NCI-H460 (cell line): ENCODE results near the gene VAV2. TPM values are rescaled to one million over a fixed set of nuclear protein-coding genes. Genes with fewer than 3 reads are reported as not detected.

ENCODE experiments used
- DNase-seq: peaks from one replicate; pipeline ENCODE4 v3.0.0-alpha.2; 2016; ENCODE audit warnings: low read depth; ENCODE audit errors: extremely low read depth
- total RNA-seq: library from RNA; depleted of rRNA; stranded (reverse); fragments of >200 nt; shearing (Covaris generic); gene quantifications from 2 replicates; pipeline ENCODE4 v1.2.3, GENCODE V29; 2014

The VAV2 gene
- total RNA-seq, 1 experiment from 2014 or later, result 6.0 TPM

DNA sequence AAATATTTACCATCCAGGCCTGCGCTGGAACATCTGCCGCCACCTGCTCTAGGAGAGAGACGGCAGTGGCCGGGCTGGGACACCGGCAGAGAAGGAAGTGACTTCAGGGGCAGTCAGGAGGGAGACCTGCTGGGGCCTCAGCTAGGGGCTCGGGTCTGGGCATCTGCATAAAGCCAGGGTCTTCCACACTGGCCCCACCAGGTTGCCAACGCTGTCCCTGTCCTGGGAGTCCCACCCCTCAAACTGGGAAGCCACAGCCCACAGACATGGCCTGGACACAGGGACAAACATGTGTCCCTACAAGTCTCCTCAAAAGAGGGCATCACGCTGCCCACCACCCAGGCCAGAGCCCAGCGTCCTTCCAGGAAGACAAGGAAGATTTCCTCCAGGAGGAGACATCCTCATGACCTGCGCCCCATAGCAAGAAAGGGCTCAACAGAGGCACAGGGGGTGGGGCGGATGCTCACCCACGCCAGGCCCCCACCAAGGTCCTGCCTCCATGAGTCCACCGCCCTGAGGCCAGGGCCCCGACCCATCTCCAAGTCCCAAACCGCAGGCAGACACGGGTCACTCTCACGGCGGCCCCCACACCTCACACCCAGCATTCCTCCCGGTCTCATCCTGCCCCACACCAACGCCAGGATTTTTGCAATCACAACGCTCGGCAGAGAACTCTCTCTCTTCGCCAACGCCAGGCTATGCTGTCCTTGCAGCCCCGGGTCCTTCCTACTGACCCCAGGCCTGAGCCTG lies 9.0 kb downstream of the VAV2 start:
- DNase-seq, result no peak

DNA sequence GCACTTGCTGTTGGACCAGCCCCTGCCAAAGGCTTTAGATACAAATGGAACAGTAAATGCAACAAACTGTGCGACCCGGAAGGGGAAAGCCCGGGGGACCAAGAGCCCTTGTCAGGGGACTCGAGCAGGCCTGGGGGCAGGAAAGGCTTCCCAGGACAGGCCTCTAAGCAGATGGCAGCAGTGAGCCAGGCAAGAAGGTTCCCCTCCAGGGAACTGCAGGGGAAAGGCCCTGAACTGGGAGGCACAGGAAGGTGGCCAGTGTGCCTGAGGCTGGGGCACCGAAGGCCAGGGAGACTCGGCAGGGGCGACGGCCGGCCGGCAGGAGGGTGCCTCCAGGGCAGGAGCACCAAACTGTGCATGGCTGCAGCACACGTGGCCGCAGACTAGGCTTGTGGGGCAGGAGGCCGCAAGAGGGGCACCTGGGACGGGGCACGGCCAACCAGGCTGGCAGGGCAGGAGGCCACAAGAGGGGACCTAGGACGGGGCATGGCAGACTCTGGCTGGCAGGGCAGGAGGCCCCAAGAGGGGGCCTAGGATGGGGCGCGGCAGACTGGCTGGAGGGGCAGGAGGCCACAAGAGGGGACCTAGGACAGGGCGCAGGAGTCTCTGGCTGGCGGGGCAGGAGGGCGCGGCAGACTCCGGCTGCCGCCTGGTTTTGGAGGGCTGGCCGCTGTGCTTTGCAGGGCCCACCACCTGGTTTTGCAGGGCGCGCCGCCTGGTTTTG lies 10.0 kb downstream of the VAV2 start:
- no peak for DNase-seq

DNA sequence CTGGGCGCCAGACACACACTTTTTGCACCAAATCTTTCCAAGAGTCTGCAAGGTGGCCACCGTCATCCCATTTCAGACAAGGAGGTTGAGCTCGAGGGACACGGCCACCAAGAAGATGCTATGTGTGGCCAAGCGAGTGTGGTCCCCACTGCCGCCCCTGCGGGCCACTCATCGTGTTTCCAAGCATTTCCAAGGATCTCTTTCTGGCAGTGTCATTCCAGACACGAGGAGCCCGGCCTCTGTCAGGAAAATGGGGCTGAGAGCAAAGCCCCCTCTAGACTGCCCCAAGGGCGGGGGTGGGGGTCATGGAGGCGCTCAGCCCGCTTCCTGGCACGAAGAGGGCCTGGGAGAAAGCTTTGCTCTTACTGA lies 10.6 kb downstream of the VAV2 start:
- DNase-seq, result no peak

DNA sequence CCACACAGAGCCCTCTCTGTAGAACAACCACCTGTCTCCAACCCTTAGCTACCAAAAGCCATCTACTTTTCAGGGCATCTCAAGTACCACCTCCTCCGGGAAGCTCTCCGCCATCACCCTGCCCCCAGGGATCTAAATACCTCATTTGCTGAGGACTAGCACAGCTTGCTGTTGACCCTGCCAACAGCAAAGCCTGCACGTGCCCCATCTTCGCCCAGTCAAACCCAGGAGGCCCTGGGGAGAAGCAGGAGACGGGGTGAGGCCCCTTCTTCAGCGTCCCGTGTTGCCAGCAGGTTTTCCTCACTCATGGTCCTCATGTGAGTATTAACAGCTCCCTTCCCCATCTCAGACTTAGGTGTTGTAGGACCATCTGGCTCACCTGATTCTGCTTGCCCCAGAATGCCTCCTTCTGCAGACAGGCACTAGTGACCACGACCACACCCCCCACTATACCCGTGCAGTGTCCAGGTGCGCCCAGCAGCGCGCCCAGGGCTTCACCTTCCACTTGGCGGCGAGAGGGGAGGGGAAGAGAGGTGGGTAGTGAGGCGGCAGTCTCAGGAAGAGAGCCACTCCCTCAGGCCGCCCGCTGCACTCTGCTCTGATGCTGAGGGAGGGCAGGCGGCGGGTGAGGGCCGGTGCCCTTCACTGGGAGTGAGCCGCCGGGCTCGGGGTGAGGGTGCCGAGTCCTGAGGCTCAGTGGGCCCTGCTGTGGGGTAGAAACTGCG lies 11.1 kb downstream of the VAV2 start:
- no peak for DNase-seq

DNA sequence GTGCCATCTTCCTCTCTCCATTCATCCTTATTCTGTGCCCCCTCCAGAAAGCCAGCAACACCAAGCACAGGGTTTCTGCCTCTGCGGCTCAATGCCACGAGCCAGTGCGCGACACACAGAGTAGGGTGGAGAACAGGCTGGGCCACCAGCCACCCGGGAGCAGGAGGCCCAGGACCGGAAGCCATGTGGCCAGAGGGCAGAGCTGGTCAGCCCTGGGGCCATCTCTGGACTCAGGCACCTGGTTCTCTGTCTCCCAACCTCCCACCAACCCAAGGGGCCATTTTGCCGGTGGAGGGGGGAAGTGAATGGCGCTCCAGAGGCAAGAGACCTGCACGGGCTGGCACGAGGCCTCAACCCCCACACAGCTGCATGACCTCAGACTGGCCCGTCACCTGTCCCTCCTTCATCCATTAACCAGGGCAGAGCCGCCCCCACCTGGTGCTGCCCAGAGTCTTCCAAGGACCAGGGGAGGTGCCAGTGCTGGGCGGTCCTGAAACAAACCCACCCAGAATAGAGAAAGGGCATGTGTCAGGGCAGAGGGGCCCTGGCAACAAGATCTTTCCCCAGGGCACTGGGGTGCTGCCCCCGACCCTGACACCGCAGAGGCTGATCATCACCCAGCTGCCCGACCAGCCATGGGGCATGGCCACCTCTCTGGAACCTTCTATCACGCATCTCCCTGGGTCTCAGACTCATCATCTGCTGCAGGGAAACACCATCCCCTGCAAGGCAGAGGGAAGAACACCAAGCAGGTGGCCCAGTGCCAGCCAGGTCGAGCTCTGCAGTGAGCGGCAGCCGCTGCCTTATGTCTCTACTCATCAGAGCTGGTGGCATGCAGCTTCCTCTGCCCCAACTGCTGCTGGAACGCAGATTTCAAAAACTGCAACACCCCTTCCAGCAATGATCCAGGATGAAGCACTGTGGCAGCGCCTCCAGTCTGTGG lies 11.9 kb downstream of the VAV2 start:
- DNase-seq, result no peak

DNA sequence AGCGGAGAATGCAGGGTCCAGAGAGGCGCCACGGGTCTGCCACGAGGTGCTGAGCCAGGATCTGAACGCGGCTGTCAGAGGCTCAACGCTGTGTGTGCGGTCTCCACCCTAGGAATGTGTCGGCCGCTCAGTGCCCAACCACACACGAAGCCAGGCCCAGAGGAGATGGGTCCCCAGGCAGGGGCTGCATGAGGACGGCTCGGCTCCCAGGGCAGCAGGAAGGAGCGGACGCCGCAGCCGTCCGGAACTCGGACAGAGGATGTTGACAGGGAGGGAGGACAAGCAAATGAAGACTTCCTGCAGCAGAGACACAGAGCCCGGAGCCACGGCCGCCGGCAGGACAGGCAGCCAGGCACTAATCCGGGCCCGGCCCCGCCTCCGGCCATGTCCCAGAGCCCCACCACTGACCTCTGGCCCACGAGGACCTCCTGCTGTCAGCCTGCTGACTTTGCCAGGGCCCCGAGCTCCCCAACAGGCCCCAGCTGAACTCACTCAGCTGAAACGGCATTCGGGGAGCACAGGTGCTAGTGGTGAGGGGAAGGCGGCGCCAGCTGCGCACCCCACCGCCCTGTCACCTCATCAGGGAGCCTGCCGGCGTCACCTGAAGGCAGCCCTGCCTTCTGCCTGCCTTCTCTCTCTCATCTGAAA lies 12.7 kb downstream of the VAV2 start:
- DNase-seq, result no peak

DNA sequence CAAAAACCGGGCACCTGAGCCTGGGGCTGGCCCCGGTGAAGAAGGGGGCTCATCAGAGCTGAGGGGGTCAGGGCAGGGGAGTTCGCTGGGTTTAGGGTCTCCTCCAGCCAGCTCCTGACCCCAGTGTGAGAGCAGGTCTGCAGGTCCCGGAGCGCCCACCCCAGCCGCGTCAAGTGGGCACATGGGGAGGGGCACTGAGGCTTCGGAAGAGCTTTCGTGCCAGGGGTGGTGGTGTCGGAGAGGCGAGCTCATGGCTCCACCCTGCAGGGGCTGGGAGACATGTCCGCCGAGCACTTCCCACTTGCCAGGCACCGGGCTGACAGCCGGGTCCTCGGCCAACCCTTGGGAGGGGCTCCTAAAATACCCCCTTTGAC lies 13.2 kb downstream of the VAV2 start:
- DNase-seq, result no peak

DNA sequence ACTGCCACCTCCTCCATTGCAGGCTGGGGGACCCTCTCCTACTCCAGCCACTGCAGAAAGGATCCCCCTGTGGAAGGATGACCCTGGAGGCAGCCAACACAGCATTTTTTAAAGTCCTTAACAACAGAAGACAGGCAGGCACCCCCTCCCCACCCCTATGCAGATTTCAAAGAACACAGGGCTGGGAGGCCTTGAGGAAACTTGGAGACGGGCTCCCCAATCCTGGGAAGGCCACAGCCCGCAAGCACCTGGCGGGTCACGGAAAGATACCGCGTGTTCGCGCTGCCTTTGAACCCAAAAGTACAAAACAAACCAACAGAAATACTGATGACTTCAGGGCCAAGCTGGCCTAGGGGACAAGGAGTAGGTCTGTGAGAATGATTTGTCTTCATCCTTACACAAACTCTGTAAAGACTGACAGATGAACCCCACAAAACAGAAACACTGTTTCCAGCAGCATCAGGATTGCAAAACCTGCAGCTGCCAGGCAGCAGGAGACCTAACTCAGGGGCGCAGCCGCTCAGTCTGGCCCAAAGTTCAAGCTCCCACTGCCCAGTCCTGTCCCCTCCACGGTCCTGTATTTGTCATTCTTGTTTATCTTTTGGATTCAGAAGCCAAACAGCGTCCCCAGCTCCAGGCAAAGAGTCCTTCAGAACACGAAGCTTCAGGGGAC lies 13.8 kb downstream of the VAV2 start:
- DNase-seq, result no peak

DNA sequence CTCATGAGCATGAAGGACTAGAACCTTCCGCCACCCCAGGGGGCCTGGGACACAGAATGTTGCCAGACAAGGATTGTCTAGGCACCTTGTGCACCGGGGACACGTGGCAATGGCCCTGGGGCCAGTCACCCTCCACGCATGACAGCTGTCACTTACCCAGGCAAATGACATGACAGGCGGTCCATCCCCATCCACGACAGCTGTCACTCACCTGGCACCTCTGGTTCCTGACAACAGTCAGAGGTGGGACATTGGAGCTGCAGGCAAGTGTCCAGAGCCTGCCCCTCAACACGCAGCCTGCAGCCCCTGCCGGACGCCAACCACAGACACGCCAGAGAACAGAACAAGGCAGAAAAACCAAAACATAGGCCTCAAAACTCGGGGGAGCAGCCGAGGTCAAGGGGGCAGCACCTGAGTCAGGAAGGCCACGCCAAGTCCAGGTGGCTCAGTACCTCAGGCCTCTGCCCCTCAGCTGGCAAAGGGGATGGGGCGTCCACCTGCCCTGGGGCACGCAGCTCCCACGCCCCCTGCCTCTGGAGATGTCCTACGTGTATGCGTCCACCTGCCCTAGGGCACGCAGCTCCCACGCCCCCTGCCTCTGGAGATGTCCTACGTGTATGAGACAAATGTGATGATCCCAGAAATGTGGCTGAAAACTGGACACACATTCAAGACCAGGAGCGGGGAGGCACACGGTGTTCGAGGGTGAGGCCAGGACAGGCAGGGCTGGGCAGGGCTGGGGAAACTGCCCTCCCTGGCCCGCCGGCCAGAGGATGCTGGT lies 14.5 kb downstream of the VAV2 start:
- DNase-seq, result no peak

DNA sequence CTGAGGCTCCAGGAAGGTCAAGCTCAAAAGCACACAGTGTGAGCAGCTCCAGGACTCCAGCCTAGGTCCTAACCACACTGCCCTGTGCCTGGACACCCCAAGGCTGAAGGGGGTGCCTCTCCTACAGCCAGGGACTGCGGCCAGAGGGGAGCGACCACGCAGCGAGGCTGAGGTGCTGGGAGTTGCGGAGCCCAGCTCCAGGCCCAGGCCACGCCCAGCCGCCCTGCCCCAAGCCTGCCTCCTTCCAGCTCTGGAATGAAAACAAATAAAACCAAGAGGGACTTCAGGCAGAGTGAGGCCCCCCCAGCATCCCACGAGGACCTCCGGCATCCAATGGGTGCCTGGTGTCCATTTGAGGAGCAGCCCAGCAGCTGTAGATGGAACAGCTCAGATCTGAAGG lies 15.2 kb downstream of the VAV2 start:
- DNase-seq, result no peak

DNA sequence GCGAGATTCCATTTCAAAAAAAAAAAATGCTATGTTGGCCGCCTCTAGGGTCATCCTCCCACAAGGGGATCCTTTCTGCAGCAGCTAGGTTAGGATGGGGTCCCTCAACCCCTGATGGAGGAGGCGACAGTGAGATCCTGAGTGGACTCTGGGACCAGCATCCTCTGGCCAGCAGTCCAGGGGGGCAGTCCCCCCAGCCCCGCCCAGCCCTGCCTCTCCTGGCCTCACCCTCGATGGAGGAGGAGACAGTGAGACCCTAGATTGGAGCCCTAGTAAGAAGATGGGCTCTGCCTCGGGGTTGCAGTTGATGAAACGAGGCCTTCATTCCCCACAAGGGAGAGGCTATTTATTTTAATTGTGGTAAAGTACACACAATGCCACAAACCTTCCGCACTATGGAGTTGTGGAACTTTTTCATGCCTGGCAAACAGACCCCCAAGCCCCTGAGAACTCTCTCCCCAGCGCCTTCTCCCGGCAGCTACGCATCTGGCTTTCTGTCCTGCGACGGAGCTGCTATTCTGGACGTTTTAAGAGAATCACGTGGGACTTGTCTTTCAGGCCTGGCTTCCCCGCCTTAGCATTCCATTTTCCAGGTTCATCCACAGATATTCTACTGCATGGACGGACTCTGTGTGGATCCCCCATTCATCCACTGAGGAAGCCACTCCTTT lies 15.8 kb downstream of the VAV2 start:
- DNase-seq, result no peak

DNA sequence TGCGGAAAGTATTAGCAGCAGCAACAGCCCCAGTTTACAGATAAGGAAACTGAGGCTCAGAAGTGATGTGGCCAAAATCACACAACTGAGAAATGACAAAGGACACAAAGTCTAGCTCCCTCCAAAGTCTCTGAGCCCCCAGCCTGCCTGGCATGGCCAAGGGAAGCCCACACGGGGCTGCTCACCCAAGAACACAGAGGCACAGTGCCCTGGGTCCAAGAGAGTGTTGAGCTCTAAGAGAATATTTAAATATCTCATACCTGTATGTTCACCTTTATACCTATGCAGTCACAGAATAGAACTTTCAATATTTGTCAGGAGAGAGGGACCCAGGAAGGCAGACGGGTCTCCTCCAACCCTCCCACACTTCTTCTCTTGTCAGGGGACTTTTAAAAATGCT lies 16.6 kb downstream of the VAV2 start:
- DNase-seq, result no peak

DNA sequence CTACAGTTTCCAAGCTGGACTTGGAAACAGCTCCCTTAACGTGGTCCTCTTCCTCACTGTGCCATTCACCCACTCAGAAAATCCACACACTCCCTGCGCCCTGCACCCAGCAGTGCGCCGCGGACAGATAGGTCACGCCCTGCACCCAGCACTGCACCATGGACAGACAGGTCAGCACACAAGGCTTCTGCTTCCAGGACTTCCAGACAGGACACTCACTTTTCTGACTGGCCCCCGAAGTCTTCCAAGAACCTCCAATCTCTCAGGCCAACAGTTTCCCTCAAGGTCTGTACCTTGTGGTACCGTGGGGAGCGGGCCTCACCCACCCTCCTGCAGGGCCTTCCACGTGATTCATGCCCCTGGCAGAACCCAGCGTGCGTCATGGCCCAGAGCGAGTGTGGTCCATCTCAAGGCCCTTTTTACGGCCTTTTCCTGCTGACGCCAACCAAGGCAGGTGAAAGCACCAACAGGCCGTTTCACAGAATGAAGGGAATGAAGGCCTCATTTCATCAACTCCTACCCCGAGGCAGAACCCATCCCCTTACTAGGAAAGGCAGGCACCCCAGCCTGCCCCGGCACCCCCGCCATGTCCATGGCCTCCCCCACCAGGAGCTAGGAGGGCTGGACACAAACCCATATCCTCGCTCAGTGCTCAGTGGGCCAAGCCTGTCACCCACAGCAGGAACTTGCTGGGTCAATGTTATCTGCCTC lies 17.3 kb downstream of the VAV2 start:
- DNase-seq, result no peak

DNA sequence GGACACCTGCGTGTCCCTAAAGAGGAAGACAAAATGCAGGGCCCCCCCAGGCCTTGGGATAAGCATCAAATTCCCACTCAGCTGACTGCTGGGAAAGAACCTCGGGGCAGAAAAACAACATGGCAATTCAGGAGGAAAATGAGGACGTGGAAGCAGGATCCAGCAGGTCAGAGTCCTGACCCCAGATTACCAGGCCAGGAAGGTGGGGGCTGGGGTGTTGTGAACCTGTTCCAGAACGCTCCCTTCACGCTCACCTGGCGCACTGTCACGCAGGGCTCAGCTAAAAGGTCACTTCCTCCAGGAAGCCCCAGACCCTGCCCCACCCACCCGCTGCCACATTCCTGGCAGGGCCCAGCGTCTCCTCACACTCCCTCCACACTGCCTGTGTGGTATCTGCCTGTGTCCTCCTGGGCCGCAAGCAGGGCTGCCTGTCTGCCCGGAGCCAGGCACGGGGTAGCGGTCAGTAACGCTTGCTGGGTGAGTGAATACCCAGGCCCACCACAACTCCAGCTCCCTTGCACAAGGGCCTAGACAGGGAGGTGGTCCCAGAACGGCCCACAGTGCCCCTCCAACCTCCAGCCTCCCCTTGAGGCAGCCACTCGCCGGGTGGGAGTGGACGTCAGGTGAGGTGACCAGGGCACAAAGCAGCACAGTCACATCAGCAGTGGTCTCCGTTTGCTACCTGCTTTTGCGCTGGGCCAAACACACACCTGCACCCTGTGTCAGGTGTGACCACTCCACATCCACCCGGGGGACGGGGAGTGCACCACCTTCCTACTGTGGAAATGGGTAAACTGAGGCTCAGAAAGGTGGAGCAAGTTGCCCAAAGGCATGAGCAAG lies 18.1 kb downstream of the VAV2 start:
- no peak for DNase-seq

DNA sequence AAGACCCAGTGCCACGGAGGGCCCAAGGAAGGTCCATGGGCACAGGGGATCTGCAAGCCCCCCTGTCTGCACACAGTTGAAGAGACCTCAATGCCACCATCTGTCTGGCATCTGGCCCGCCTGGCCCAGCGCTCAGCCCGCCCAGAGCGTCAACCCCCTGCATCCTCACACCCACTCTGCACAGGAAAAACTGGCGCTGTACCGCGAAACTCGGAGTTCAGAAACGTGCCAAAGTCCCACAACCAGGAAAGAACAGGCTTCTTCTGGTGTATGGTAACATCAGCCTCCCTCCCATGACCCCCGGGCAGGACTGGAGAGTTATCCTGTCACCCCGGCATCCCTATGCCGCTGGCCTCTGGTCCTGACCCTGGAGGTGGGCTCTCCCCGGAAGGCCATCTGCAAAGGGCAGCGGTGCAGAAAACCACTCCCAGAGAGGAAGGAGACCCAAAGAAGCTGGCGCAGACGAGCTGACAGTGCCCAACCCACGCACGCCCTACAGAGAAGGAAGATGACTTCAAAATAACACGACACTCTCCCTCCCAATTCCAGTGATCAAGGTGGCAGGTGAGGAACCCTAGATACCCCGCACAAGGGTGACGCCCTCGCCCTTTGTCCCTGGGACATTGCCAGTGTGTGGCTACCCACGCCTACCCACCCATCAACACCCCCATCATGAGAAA lies 18.9 kb downstream of the VAV2 start:
- no peak for DNase-seq
